GM19239 (cell line): ENCODE results near the gene PRTFDC1.

ENCODE experiments used
- DNase-seq: peaks from one replicate; pipeline ENCODE4 v3.0.0; 2011; ENCODE audit warnings: low spot score; ENCODE audit not compliant: insufficient read length
- FAIRE-seq: peaks from 2 replicates; lab custom pipeline; 2011; peaks lifted over from hg19 to GRCh38; lab: Jason Lieb, UNC

The PRTFDC1 gene

GRCh38 chr10:24814568-24815313 is 137.7 kb downstream of the PRTFDC1 start:
- DNase-seq (no peak), FAIRE-seq (no peak)

GRCh38 chr10:24813856-24814255 is 138.6 kb downstream of the PRTFDC1 start:
- FAIRE-seq (no peak), DNase-seq (no peak)

GRCh38 chr10:24806262-24806661 is 146.1 kb downstream of the PRTFDC1 start:
- FAIRE-seq = no peak
- DNase-seq = no peak

GRCh38 chr10:24804956-24805355 is 147.4 kb downstream of the PRTFDC1 start:
- FAIRE-seq = no peak
- DNase-seq = no peak

- DNase-seq (no peak), FAIRE-seq (no peak)
Measured at GRCh38 chr10:24804392-24804791, 148.0 kb downstream of the PRTFDC1 start.

- no peak for FAIRE-seq
- DNase-seq = no peak
Measured at GRCh38 chr10:24802378-24802777, 150.0 kb downstream of the PRTFDC1 start.

GRCh38 chr10:24800861-24801260 is 151.5 kb downstream of the PRTFDC1 start:
- FAIRE-seq (no peak), DNase-seq (no peak)
